ENCODE results near the gene HDC. TPM values are rescaled to one million over a fixed set of nuclear protein-coding genes. Genes with fewer than 3 reads are reported as not detected.

HDC gene
- polyA plus RNA-seq, 1 donor (not counting 4 experiments of a cell fraction or from before 2014, with no cell fraction given), result not detected

GRCh38 chr15:50218691-50219090, 46.8 kb downstream of the HDC start:
- Histone ChIP-seq H4K20me1 (ENCODE audit: control insufficient read depth, extremely low read depth, insufficient read depth, low read length) (no peaks in the 10 kb centered on the region), H3K9me1 (ENCODE audit: control insufficient read depth, extremely low read depth, insufficient read depth, low read length) (no peaks in the 10 kb centered on the region), H3K36me3 (ENCODE audit: control insufficient read depth in 2 of 2, extremely low read depth in 1 of 2, insufficient read depth in 2 of 2, low read length in 2 of 2) (no peaks in the 10 kb centered on the region), H3K4me3 (ENCODE audit: control insufficient read depth in 2 of 3, extremely low read depth in 1 of 3, insufficient read depth in 2 of 3, low read depth in 1 of 3, low read length in 3 of 3) (no peak overlapping the region), H3K4me1 (ENCODE audit: control insufficient read depth, extremely low read depth, insufficient read depth, low read length) (no peaks in the 10 kb centered on the region), H3K79me2 (ENCODE audit: control insufficient read depth, insufficient read depth, low read length) (no peaks in the 10 kb centered on the region), H3K9me3 (ENCODE audit: control insufficient read depth, low read depth, low read length) (no peaks in the 10 kb centered on the region), H3K27me3 (ENCODE audit: control insufficient read depth, extremely low read depth, insufficient read depth, low read length) (peaks cover 3% of the 10 kb centered on the region), H2AFZ (ENCODE audit: control insufficient read depth, low read length) (no peak overlapping the region), H3K4me2 (ENCODE audit: control insufficient read depth, extremely low read depth, insufficient read depth, low read depth, low read length) (no peak overlapping the region), H3K27ac (ENCODE audit: control insufficient read depth, insufficient read depth, low read length) (no peak overlapping the region), H3K9ac (ENCODE audit: control insufficient read depth, extremely low read depth, insufficient read depth, low read length) (no peak overlapping the region)
- TF ChIP-seq EZH2 (IDR thresholded peaks at IDR 0.05; ENCODE audit: low read length) (no peak), CTCF (optimal IDR thresholded peaks at IDR 0.05 in 1 of 3, IDR thresholded peaks at IDR 0.05 in 1 of 3, conservative IDR thresholded peaks at IDR 0.05 in 1 of 3; ENCODE audit: extremely low read depth in 1 of 3, insufficient read depth in 2 of 3, low read length in 3 of 3) (no peak)
- DNase-seq (ENCODE audit: low read depth, low spot score) (no peak), FAIRE-seq (no peak)
- dilution Hi-C loops (cut with MboI; ENCODE audit: extremely low pct_ligation_motif_present, low sequenced_read_pairs), result no loop called here

GRCh38 chr15:50218291-50218690, 47.2 kb downstream of the HDC start:
- dilution Hi-C loops (cut with MboI; ENCODE audit: extremely low pct_ligation_motif_present, low sequenced_read_pairs), result no loop called here
- H3K4me2 ChIP-seq (ENCODE audit: control insufficient read depth, extremely low read depth, insufficient read depth, low read depth, low read length), result no peak overlapping the region
- no peak overlapping the region for H3K4me3 ChIP-seq (ENCODE audit: control insufficient read depth in 2 of 3, extremely low read depth in 1 of 3, insufficient read depth in 2 of 3, low read depth in 1 of 3, low read length in 3 of 3)
- H2AFZ ChIP-seq (ENCODE audit: control insufficient read depth, low read length), result no peak overlapping the region
- TF ChIP-seq CTCF (optimal IDR thresholded peaks at IDR 0.05 in 1 of 3, IDR thresholded peaks at IDR 0.05 in 1 of 3, conservative IDR thresholded peaks at IDR 0.05 in 1 of 3; ENCODE audit: extremely low read depth in 1 of 3, insufficient read depth in 2 of 3, low read length in 3 of 3), result no peak
- H3K4me1 ChIP-seq (ENCODE audit: control insufficient read depth, extremely low read depth, insufficient read depth, low read length), result no peaks in the 10 kb centered on the region
- no peaks in the 10 kb centered on the region for H3K36me3 ChIP-seq (ENCODE audit: control insufficient read depth in 2 of 2, extremely low read depth in 1 of 2, insufficient read depth in 2 of 2, low read length in 2 of 2)
- H3K9me3 ChIP-seq (ENCODE audit: control insufficient read depth, low read depth, low read length), result no peaks in the 10 kb centered on the region
- H4K20me1 ChIP-seq (ENCODE audit: control insufficient read depth, extremely low read depth, insufficient read depth, low read length), result no peaks in the 10 kb centered on the region
- H3K27ac ChIP-seq (ENCODE audit: control insufficient read depth, insufficient read depth, low read length), result no peak overlapping the region
- H3K79me2 ChIP-seq (ENCODE audit: control insufficient read depth, insufficient read depth, low read length), result no peaks in the 10 kb centered on the region
- FAIRE-seq (no peak), DNase-seq (ENCODE audit: low read depth, low spot score) (no peak)
- no peaks in the 10 kb centered on the region for H3K9me1 ChIP-seq (ENCODE audit: control insufficient read depth, extremely low read depth, insufficient read depth, low read length)
- no peak overlapping the region for H3K9ac ChIP-seq (ENCODE audit: control insufficient read depth, extremely low read depth, insufficient read depth, low read length)
- H3K27me3 ChIP-seq (ENCODE audit: control insufficient read depth, extremely low read depth, insufficient read depth, low read length), result peaks cover 3% of the 10 kb centered on the region
